HL-60 (cell line): ENCODE data around the gene EHF.

ENCODE experiments used
- DNase-seq, 2 experiments: peaks; one replicate each; pipeline ENCODE4 v3.0.0-alpha.2; 2010 to 2020; ENCODE audit warnings: low read depth in 1 of 2, low spot score in 1 of 2
- H3K27ac ChIP-seq: fragments of 250-450 bp; sonication (Bioruptor Pico); replicated peaks from 2 replicates; pipeline ENCODE4 v1.5.1; 2020; ENCODE audit warnings: mild to moderate bottlenecking, moderate library complexity
- H3K27me3 ChIP-seq: fragments of 250-450 bp; sonication (Bioruptor Pico); 2 replicates; pipeline ENCODE4 v1.5.1; 2021; ENCODE audit warnings: mild to moderate bottlenecking, moderate library complexity; ENCODE audit not compliant: insufficient read depth, poor library complexity, severe bottlenecking
- H3K4me3 ChIP-seq: replicated peaks from 2 replicates; pipeline ENCODE4 v1.5.1; 2011; ENCODE audit warnings: mild to moderate bottlenecking, control low read depth, low read length; ENCODE audit not compliant: insufficient read depth
- CTCF ChIP-seq: IDR thresholded peaks from one replicate; pipeline ENCODE4 v1.5.1; 2011; ENCODE audit warnings: low read length, control low read depth, inconsistent platforms; ENCODE audit not compliant: insufficient read depth
- GABPA ChIP-seq: IDR thresholded peaks from 2 replicates; pipeline ENCODE4 v1.6.1; 2012; ENCODE audit warnings: low read depth
- POLR2AphosphoS5 ChIP-seq: IDR thresholded peaks from 2 replicates; pipeline ENCODE4 v1.6.1; 2012; ENCODE audit warnings: low read depth
- REST ChIP-seq: IDR thresholded peaks from 2 replicates; pipeline ENCODE4 v1.6.1; 2012; ENCODE audit warnings: low read depth; ENCODE audit not compliant: insufficient replicate concordance
- SPI1 ChIP-seq: IDR thresholded peaks from 2 replicates; pipeline ENCODE4 v1.6.1; 2012; ENCODE audit warnings: low read depth, mild to moderate bottlenecking, borderline replicate concordance

Gene EHF

GRCh38 chr11:34585304-34585734, 35.6 kb upstream of the EHF start:
- TF ChIP-seq CTCF: no peak
- no peak for TF ChIP-seq REST
- no peak for TF ChIP-seq SPI1
- TF ChIP-seq GABPA: no peak
- TF ChIP-seq POLR2AphosphoS5: no peak
- H3K4me3 ChIP-seq: no peak overlapping the region
- no peak for DNase-seq
- H3K27me3 ChIP-seq: peaks cover 3% of the 10 kb centered on the region
- no peak overlapping the region for H3K27ac ChIP-seq

GRCh38 chr11:34585735-34586487, 35.0 kb upstream of the EHF start:
- no peak overlapping the region for H3K27ac ChIP-seq
- H3K27me3 ChIP-seq: peaks cover 2% of the 10 kb centered on the region
- peak in 1 of 2 experiments; percentile 29 for DNase-seq
- no peak for TF ChIP-seq SPI1
- TF ChIP-seq CTCF: peak; percentile 33
- no peak overlapping the region for H3K4me3 ChIP-seq

- Histone ChIP-seq H3K4me3 (no peak overlapping the region), H3K27ac (no peak overlapping the region), H3K27me3 (peaks cover 2% of the 10 kb centered on the region)
- TF ChIP-seq SPI1: no peak
- no peak for TF ChIP-seq POLR2AphosphoS5
- no peak for TF ChIP-seq REST
- no peak for TF ChIP-seq GABPA
- no peak for TF ChIP-seq CTCF
- DNase-seq: no peak
Observed at GRCh38 chr11:34586488-34587281, 34.2 kb upstream of the EHF start.
